Stimulated activated CD4-positive, alpha-beta T cell treated with anti-CD3 and anti-CD28 coated beads, TNF-alpha, amount 100 ng/mL, for 24 hours (primary cell): ENCODE measurements around the gene SYDE1.

ENCODE experiments used
- DNase-seq, 3 experiments: peaks; one replicate each; pipeline ENCODE4 v3.0.0-alpha.2; 2020; ENCODE audit warnings: low read depth in 3 of 3

Gene SYDE1

GRCh38 chr19:15125232-15126067 lies 18.2 kb downstream of the SYDE1 start:
- DNase-seq: peak; percentile 95 to 98 (median 98)

DNA sequence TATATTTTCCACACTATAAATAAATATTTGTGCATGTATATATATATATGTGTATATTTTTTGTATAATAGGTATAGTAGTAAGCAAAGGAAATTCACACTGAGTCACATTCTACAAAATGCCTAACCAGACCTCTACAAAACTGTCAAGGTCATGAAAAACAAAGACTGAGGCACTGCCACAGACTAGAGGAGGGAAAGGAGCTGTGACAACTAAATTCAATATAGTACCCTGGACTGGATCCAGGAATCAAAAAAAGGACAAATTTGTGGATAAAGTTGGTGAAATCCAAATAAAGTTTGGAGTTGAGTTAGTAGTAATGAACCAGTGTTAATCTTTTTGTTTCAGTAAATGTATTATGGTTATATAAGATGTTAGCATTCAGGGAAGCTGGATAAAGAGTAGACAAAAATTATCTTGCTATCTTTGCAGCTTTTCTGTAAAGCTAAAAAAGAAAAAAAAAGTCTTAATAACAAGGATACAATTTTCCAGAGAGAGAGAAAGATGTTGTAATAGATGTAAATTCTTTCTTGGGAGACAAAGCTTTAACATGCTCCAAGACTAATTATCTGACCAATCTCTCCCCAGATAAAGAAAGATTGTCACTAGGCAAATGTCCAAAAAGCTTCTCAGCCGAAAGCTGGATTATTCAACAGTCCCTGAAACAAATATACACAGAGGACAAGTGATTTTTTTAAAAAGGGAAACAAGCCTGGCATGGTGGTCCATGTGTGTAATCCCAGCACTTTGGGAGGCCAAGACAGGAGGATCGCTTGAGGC lies 19.1 kb downstream of the SYDE1 start:
- no peak for DNase-seq

DNA sequence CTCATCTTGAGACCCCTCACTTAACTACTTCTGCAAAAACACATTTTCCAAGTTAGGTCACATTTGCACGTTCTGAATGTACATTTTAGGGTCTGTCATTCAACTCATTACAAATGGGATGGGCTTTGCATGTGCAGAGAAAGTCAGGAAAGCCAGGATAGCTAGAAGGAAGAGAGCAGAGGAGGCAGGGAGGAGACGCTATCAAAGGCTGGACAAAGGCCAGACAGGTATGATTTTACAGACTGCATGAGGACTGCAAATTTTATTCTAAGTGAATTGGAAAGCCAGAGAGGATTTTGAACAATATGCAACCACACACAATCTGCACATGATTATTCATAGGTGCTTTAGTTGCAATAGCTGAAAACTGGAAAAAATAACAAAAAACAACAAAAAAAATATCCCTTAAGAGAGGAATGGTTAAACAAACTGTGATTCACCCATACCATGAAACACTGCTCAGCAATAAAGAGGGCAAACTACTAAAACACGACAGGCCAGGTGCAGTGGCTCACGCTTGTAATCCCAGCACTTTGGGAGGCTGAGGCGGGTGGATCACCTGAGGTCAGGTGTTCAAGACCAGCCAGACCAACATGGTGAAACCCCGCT lies 21.1 kb downstream of the SYDE1 start:
- no peak for DNase-seq

GRCh38 chr19:15129856-15130585 lies 22.8 kb downstream of the SYDE1 start:
- peak in 1 of 3 experiments; percentile 49 for DNase-seq

DNA sequence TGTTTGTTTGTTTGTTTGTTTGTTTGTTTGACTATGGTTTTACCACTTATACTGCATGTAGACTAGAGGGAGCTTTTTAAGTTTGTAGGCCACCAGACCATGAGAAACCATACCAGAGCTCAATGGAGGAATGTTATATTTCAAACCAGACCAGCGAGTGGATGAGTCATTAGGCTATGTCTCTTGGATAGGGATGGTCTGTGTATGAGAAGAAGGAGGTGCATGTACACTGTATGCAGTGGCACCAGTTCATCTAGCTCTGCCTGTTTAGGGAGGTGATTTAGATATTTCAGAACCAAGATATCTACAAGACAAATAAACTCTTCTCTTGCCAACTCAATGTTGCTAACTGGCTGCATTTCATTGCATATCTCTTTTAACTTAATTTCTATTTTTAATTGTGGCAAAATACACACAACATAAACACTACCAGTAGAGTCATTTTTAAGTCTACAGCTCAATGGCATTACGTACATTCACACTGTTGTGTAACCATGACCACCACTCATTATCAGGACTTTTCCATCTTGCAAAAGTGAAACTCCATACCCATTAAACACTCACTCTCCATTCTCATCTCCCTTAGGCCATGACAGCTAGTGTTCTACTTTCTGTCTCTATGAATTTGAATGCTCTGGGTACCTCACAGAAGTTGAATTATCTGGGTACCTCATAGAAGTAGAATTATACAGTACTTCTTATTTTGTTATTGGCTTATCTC lies 29.2 kb downstream of the SYDE1 start:
- DNase-seq: no peak

- DNase-seq: no peak
Measured at GRCh38 chr19:15137777-15138176, 30.6 kb downstream of the SYDE1 start.

GRCh38 chr19:15138427-15138826 lies 31.2 kb downstream of the SYDE1 start:
- DNase-seq: no peak

DNA sequence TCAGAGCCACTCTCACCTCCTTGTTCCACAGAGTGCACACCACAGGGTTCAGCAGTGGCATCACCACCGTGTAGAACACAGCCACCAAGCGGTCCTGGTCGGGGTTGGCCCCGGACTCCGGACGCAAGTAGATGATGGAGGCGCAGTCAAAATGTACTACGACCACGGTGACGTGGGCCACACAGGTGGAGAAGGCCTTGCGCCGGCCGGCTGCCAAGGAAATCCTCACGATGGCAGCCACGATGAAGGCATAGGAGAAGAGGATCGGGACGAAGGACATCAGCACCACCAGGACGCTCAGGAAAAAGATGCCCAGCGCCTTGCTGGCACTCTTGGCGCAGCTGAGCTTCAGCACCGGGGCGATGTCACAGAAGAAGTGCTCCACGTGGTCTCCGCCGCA lies 33.9 kb downstream of the SYDE1 start:
- no peak for DNase-seq

DNA sequence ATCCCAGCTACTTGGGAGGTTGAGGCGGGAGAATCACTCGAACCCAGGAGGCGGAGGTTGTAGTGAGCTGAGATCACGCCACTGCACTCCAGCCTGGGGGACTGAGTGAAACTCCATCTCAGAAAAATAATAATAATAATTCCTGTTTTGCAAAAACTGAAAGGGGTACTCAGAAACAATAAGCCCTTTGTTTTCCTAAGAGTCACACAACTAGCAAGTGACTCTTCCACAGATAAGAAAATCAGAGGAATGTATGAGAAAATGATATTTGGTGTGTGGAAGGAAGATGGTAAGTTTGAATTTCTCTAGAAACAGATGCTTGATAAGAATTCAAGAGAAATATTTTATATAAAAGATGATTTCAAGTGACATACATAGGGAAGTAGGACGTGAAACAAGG lies 35.1 kb downstream of the SYDE1 start:
- no peak for DNase-seq

GRCh38 chr19:15144046-15144646 lies 36.9 kb downstream of the SYDE1 start:
- DNase-seq: no peak

- DNase-seq: no peak
Measured at GRCh38 chr19:15147090-15147489, 39.9 kb downstream of the SYDE1 start.

DNA sequence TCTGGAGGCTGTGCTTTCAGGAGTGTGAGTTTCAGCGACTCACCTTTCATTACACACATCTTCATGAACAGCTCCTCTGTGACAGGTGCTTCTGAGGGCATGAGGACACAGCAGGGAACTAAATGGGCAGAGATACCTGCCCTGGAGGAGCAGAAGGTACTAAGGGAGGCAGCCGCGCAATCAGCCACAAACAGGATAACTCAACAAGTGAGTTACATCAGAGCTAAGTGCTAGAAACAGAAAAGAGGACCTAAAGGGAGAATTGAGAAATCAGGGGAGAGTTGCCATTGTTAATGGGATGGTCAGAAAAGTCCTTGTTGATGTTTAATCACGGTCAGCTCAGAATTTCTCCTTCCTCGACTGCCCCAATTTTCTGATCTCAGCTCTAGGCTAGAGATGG lies 42.5 kb downstream of the SYDE1 start:
- no peak for DNase-seq

GRCh38 chr19:15154002-15154612 lies 46.9 kb downstream of the SYDE1 start:
- DNase-seq: peak in 2 of 3 experiments; percentile 21 to 37

DNA sequence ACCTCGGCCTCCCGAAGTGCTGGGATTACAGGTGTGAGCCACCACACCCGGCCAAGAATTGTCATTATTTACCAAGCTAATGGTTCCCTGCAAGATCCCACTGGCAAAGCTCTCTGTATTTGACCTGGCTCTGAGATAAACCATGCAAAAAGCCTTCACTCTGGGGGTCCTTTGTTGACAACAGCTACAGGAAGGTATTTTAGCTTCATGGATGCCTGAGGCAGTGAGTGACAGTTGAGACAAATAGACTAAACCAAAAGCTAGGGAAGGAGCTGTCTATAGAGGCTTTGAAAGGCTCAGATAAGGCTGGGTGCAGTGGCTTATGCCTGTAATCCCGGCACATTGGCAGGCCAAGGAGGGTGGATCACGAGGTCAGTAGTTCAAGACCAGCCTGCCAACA lies 48.1 kb downstream of the SYDE1 start:
- DNase-seq: no peak

DNA sequence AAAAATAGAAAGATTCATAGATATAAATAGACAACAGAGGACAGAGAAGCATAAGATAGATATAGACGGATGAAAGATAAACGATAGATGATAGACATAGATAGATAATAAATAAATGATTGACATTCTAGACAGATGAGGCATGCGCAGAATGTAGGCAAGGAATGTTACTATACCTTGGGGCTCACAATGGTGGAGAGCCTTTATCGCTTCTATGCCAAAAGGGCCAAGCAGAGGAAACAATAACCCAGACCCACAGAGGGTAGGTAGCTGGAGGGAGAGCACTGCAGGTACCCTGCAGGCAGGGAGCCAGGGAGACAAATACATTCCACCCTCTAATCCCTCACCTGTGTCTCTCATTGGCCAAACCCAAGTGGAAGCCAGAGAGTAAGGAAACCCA lies 49.2 kb downstream of the SYDE1 start:
- DNase-seq: no peak

DNA sequence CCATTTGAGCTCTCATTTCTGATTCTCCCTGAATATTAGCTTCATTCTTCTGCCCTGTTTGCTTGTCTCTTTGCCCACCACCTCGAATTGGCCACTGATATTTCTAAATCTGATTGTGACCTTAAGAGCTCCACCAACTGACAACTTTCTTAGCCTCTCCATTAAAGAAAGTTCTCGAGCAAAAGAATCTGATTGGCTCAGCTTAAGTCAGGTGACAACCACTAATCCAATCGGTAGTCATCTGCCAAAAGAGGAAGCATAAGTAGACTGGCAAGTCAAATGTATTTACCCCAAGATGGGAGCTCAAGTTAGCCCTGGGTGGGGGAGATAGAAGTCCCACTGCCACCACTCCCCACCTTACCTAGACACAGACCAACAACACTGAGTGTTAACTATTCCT lies 52.0 kb downstream of the SYDE1 start:
- DNase-seq: no peak

DNA sequence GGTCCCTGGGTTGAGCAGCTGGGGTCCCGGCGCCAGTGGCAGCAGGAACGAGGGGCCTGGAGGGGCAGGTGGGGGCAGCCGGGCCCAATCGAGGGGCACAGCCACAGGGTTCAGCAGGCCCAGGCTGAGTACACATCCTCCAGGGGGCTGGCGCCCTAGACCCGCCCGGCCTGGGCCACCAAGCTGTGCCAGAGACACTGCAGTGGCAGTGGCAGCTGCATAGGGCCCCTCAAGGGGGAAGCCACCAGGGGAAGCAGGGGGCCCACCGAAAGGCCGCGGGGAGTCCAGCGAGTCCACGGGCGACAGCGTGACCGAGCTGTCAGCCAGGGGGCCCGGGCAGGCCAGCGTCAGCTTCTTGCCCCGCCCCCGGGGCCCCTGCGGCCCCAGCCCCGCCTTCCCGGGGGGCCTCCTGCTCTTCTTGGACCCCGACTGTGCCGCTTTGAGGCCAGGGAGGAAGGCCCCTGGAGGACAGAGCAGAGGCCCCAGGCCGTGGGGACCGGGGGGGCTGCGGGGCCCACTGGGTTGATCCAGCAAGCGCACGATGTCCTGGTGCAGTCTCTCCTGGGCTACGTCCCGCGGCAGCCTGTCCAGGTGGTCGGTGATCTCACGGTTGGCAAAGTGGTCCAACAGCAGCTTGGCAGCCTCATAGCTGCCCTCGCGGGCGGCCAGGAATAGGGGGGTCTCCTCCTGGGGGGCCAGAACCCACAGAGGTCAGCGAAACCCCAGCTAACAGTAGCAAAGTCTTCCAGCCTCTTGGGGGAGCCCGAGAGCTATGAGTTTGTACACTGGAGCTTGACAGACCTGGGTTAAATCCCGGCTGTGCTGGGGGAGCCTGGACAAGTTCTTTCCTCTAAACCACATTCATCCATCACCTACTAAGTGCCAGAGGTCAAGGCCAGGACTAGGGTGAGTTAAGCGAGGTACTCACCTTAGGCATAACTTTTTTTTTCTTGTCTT lies 54.1 kb downstream of the SYDE1 start:
- no peak for DNase-seq
